Mucosa of descending colon (tissue), 3 donors: Measurements from ENCODE around the gene NPW. TPM values are rescaled to one million over a fixed set of nuclear protein-coding genes. Genes with fewer than 3 reads are reported as not detected.

Source experiments
- ATAC-seq: fragments of 200-7000 bp; cut with Tn5 transposase; one replicate; pipeline ENCODE4 v1.9.1; 2020; ENCODE audit warnings: mild to moderate bottlenecking, moderate library complexity
- DNase-seq, 3 donors: peaks; one replicate each; pipeline ENCODE4 v3.0.0-alpha.2; 2020
- H3K36me3 ChIP-seq: fragments of 200-600 bp; one replicate; pipeline ENCODE4 v1.8.0; 2021; ENCODE audit warnings: low read depth, mild to moderate bottlenecking
- H3K4me1 ChIP-seq: fragments of 200-600 bp; one replicate; pipeline ENCODE4 v1.8.0; 2021; ENCODE audit warnings: low read depth, mild to moderate bottlenecking
- H3K4me3 ChIP-seq: fragments of 200-600 bp; one replicate; pipeline ENCODE4 v1.8.0; 2021; ENCODE audit warnings: mild to moderate bottlenecking
- H3K9me3 ChIP-seq: fragments of 200-600 bp; one replicate; pipeline ENCODE4 v1.8.0; 2021; ENCODE audit warnings: mild to moderate bottlenecking
- intact Hi-C, 2 donors: fragments of 100-400 bp; cut with DNase I in 1 of 2; cut with micrococcal nuclease in 1 of 2; formaldehyde crosslinking; loops; one replicate each; pipeline versions ENCODE4 v1.11.0 to v1.11.1; 2022; cut with DNase I, micrococcal nuclease
- total RNA-seq, 3 donors: library from RNA; stranded (reverse); fragmentation: NEBNext Ultra II Directional in 2 of 3; extraction: Animal tissue kit (Norgen Biotek cat#: 25700) in 2 of 3; gene quantifications; one replicate each; pipeline versions ENCODE4 v1.2.1 to v1.2.4, GENCODE V29; 2021 to 2023
- TF ChIP-seq, protein P1 (sequence below): fragments of 200-600 bp; IDR thresholded peaks from one replicate; pipeline ENCODE4 v1.8.0; 2022; ENCODE audit warnings: antibody characterized with exemption, mild to moderate bottlenecking
- donor health status: DM: no; HTN: no; CAD: no; lungs with moderate emphysema.
- donor health status: DM: no; HTN: no; CAD: no.
- donor health status: DM: no; HTN: yes; CAD: no.

The NPW gene
- total RNA-seq, 3 donors from 2014 or later: 0.32 to 2.1 (median 0.60) TPM

DNA sequence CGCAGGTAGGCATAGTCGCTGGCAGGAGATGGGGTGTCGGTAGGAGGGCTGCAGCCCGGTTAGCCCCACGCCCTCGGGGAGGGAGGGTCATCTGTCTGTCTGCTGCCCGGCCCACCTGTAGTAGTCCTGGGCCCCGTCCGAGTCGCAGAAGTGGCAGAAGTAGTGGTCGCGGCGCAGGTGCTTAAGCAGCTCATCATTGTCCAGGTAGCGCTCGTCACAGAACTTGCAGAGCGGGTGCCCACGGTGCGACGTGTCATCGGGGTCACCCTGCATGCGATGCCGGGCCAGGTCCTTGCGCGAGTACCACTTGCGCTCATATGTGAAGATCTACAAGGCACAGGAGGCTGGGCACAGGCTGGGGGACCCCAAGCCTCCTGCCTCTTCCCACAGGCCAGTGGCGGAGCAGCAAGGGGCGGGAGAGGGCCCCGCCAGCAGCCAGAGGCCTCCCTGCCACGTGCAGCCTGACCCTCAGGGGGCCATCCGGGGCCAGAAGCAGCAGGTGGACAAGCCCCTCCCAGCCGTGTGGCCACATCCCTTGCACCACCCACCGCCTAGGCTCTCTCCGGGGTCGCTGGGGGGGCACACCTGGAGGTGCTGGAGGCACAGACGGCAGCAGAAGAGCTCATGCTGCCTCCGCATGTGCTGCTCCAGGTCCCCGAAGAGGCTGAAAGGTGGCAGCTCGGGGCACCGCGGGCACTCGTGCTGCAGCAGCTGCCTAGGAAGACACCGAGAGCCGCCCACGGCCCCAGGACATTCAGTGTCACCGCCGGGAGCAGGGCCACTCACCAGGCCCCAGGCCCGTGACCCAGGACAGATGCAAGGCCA, 17.0 kb upstream of the NPW start:
- TF ChIP-seq, protein P1, sequence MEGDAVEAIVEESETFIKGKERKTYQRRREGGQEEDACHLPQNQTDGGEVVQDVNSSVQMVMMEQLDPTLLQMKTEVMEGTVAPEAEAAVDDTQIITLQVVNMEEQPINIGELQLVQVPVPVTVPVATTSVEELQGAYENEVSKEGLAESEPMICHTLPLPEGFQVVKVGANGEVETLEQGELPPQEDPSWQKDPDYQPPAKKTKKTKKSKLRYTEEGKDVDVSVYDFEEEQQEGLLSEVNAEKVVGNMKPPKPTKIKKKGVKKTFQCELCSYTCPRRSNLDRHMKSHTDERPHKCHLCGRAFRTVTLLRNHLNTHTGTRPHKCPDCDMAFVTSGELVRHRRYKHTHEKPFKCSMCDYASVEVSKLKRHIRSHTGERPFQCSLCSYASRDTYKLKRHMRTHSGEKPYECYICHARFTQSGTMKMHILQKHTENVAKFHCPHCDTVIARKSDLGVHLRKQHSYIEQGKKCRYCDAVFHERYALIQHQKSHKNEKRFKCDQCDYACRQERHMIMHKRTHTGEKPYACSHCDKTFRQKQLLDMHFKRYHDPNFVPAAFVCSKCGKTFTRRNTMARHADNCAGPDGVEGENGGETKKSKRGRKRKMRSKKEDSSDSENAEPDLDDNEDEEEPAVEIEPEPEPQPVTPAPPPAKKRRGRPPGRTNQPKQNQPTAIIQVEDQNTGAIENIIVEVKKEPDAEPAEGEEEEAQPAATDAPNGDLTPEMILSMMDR: no peak
- peaks cover 17% of the 10 kb centered on the region for H3K36me3 ChIP-seq
- no peaks in the 10 kb centered on the region for H3K9me3 ChIP-seq
- intact Hi-C loops: no loop called here
- peaks cover 21% of the 10 kb centered on the region for H3K4me1 ChIP-seq
- DNase-seq (peak in 2 of 3 donors; percentile 34 to 54), ATAC-seq (no peak)
- H3K4me3 ChIP-seq: no peak overlapping the region

- Histone ChIP-seq H3K4me1 (peaks cover 29% of the 10 kb centered on the region), H3K9me3 (no peaks in the 10 kb centered on the region), H3K36me3 (peaks cover 17% of the 10 kb centered on the region), H3K4me3 (no peak overlapping the region)
- intact Hi-C loops: no loop called here
- TF ChIP-seq, protein P1: no peak
- DNase-seq: peak in 1 of 3 donors; percentile 48
- no peak for ATAC-seq
Observed at GRCh38 chr16:2003231-2003826, 16.3 kb upstream of the NPW start.

- TF ChIP-seq, protein P1: peak; percentile 96
- Histone ChIP-seq H3K4me1 (peaks cover 34% of the 10 kb centered on the region), H3K9me3 (no peaks in the 10 kb centered on the region), H3K36me3 (peaks cover 17% of the 10 kb centered on the region), H3K4me3 (no peak overlapping the region)
- DNase-seq (peak; percentile 94 to 97 (median 96)), ATAC-seq (peak; percentile 90)
- intact Hi-C loops: no loop called here
Observed at GRCh38 chr16:2003827-2004641, 15.6 kb upstream of the NPW start.

DNA sequence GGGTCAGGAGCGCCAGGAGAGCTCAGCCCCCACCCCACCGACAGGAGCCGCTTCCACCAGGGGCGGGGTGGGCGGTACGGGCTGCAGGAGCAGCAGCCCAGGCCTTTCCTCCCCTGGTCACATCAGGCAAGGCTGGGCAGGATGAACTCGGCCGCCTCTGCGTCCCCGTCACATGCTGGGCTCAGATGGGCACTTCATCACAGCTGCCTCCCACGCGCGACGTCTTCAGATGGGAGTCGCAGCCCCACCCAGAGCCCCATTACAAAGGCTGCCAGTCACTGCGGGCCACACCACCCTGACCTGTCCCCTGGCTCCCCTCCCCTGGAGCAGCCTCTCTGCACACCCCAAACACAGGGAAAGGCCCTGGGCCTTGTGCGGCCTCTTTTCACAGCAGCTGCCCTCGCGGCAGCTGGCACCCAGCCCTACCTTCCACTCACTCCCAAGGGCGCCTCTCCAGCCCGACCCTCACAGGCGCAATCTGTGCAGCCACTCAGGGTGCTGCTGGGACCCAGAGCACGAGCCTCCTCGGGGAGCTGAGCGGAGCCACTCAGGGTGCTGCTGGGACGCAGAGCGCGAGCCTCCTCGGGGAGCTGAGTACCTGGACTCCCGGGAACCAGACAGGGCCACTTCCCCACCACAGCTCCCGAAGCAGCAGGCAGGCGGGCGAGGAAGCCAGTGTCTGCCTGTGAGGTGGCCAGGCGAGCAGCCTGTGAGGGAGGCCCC, 14.6 kb upstream of the NPW start:
- DNase-seq (no peak), ATAC-seq (no peak)
- H3K4me3 ChIP-seq: no peak overlapping the region
- H3K9me3 ChIP-seq: no peaks in the 10 kb centered on the region
- intact Hi-C loops: no loop called here
- peaks cover 34% of the 10 kb centered on the region for H3K4me1 ChIP-seq
- TF ChIP-seq, protein P1: no peak
- peaks cover 8% of the 10 kb centered on the region for H3K36me3 ChIP-seq

GRCh38 chr16:2005646-2006045, 13.9 kb upstream of the NPW start:
- H3K36me3 ChIP-seq: peaks cover 8% of the 10 kb centered on the region
- intact Hi-C loops: no loop called here

More at GRCh38 chr16:2005646-2006045, 13.9 kb upstream of the NPW start:
- DNase-seq (peak in 1 of 3 donors; percentile 38), ATAC-seq (no peak)
- Histone ChIP-seq H3K4me1 (peaks cover 40% of the 10 kb centered on the region), H3K9me3 (no peaks in the 10 kb centered on the region), H3K4me3 (no peak overlapping the region)
- TF ChIP-seq, protein P1: no peak
